ENCODE results near the gene AFF3.

DNA sequence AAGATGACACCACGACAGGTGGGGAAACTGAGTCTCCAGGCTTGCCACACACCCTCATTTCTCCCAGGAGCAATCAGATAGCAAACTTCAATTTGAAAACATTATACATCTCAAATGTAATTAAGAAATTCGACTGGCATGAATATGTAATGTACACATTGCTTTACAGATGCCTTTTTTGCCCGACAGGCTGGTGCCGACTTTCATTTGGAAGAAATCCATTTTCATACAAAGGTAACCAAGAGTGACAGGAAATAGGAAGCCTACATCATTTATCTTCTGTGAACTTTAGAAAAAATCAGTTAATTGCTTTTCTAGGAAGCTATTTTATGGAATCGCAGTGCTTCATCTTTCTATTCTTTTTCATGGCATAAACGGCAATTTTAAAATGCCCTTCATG, 140.3 kb downstream of the AFF3 start:
- TF ChIP-seq, protein P1, sequence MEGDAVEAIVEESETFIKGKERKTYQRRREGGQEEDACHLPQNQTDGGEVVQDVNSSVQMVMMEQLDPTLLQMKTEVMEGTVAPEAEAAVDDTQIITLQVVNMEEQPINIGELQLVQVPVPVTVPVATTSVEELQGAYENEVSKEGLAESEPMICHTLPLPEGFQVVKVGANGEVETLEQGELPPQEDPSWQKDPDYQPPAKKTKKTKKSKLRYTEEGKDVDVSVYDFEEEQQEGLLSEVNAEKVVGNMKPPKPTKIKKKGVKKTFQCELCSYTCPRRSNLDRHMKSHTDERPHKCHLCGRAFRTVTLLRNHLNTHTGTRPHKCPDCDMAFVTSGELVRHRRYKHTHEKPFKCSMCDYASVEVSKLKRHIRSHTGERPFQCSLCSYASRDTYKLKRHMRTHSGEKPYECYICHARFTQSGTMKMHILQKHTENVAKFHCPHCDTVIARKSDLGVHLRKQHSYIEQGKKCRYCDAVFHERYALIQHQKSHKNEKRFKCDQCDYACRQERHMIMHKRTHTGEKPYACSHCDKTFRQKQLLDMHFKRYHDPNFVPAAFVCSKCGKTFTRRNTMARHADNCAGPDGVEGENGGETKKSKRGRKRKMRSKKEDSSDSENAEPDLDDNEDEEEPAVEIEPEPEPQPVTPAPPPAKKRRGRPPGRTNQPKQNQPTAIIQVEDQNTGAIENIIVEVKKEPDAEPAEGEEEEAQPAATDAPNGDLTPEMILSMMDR (optimal IDR thresholded peaks at IDR 0.05 in 1 of 3, IDR thresholded peaks at IDR 0.05 in 1 of 3, conservative IDR thresholded peaks at IDR 0.05 in 1 of 3; ENCODE audit: extremely low read depth in 1 of 3, insufficient read depth in 2 of 3, low read length in 3 of 3), result no peak
- TF ChIP-seq EZH2 (IDR thresholded peaks at IDR 0.05; ENCODE audit: low read length), result no peak

All from keratinocyte (primary cell).